IMR-90 (cell line): ENCODE measurements around the gene GABRG2. TPM values are rescaled to one million over a fixed set of nuclear protein-coding genes. Genes with fewer than 3 reads are reported as not detected.

Source experiments
- ATAC-seq: fragments of 200-7000 bp; cut with Tn5 transposase; 2 replicates; pipeline ENCODE4 v1.9.1; 2020; ENCODE audit warnings: low read depth, mild to moderate bottlenecking, moderate library complexity
- BruUV-seq: library from RNA; stranded (reverse); fragments of 400-500 nt; replicated peaks from 2 replicates; lab custom pipeline; 2021; lab: Mats Ljungman, UMichigan
- CTCF ChIA-PET: fragments of 300-600 bp; formaldehyde crosslinking; extraction: SDS; loops from one replicate; lab custom pipeline; 2021; ENCODE audit warnings: antibody characterized with exemption; lab: Yijun Ruan, JAX
- POLR2A ChIA-PET: fragments of 300-600 bp; sonication (Branson Sonifier 250); formaldehyde crosslinking; loops from one replicate; lab custom pipeline; 2022; ENCODE audit warnings: antibody characterized with exemption; ENCODE audit not compliant: unreplicated experiment; lab: Charles Lee
- DNase-seq: peaks from one replicate; pipeline ENCODE4 v3.0.0; 2013
- H2AFZ ChIP-seq: replicated peaks from 2 replicates; pipeline ENCODE3; 2013; ENCODE audit warnings: low read length, mild to moderate bottlenecking; ENCODE audit not compliant: poor library complexity
- H2AK5ac ChIP-seq: 2 replicates; pipeline ENCODE4 v1.6.1; 2013; ENCODE audit warnings: low read depth, low read length, inconsistent platforms
- H2AK9ac ChIP-seq: replicated peaks from 2 replicates; pipeline ENCODE3; 2013; ENCODE audit warnings: mild to moderate bottlenecking, low read depth, low read length, moderate library complexity; ENCODE audit not compliant: poor library complexity
- H2BK120ac ChIP-seq: 2 replicates; pipeline ENCODE4 v1.6.1; 2013; ENCODE audit warnings: low read depth, low read length, inconsistent platforms
- H2BK15ac ChIP-seq: 3 replicates; pipeline ENCODE4 v1.6.1; 2013; ENCODE audit warnings: low read depth, low read length, inconsistent platforms
- H2BK20ac ChIP-seq: 2 replicates; pipeline ENCODE4 v1.6.1; 2013; ENCODE audit warnings: low read depth, mild to moderate bottlenecking, inconsistent platforms, low read length, moderate library complexity
- H2BK5ac ChIP-seq: 2 replicates; pipeline ENCODE4 v1.6.1; 2013; ENCODE audit warnings: mild to moderate bottlenecking, low read depth, low read length, inconsistent platforms; ENCODE audit not compliant: poor library complexity, severe bottlenecking
- H3K14ac ChIP-seq: replicated peaks from 2 replicates; pipeline ENCODE4 v1.6.1; 2013; ENCODE audit warnings: low read depth, low read length, inconsistent platforms
- H3K18ac ChIP-seq: 2 replicates; pipeline ENCODE4 v1.6.1; 2013; ENCODE audit warnings: low read depth, low read length, control low read depth
- H3K23ac ChIP-seq: 2 replicates; pipeline ENCODE4 v1.6.1; 2013; ENCODE audit warnings: low read depth, low read length, inconsistent platforms
- H3K27ac ChIP-seq: 2 replicates; pipeline ENCODE4 v1.5.1; 2013; ENCODE audit warnings: mild to moderate bottlenecking, control low read depth, low read length; ENCODE audit not compliant: insufficient read depth
- H3K27me3 ChIP-seq: 2 replicates; pipeline ENCODE4 v1.6.1; 2013; ENCODE audit warnings: low read length; ENCODE audit not compliant: control insufficient read depth, insufficient read depth
- H3K36me3 ChIP-seq: 2 replicates; pipeline ENCODE4 v1.6.1; 2013; ENCODE audit warnings: low read length, mixed read lengths; ENCODE audit not compliant: control insufficient read depth, insufficient read depth
- H3K4ac ChIP-seq: 2 replicates; pipeline ENCODE4 v1.6.1; 2013; ENCODE audit warnings: low read depth, low read length, inconsistent platforms
- H3K4me1 ChIP-seq: 2 replicates; pipeline ENCODE4 v1.6.1; 2013; ENCODE audit warnings: low read length, mixed read lengths; ENCODE audit not compliant: control insufficient read depth, insufficient read depth
- H3K4me2 ChIP-seq: 2 replicates; pipeline ENCODE4 v1.6.1; 2013; ENCODE audit warnings: low read depth, mild to moderate bottlenecking, control low read depth, low read length, moderate library complexity
- H3K4me3 ChIP-seq: 2 replicates; pipeline ENCODE4 v1.5.1; 2013; ENCODE audit warnings: low read depth, mild to moderate bottlenecking, control low read depth, low read length, moderate library complexity; ENCODE audit not compliant: insufficient read depth
- H3K56ac ChIP-seq: 2 replicates; pipeline ENCODE4 v1.6.1; 2013; ENCODE audit warnings: low read length, inconsistent platforms; ENCODE audit not compliant: insufficient read depth; ENCODE audit errors: extremely low read depth
- H3K79me1 ChIP-seq, 2 experiments: 2 replicates each; pipeline ENCODE4 v1.6.1; 2013; ENCODE audit warnings: low read length in 2 of 2, inconsistent platforms in 1 of 2, low read depth in 1 of 2
- H3K9ac ChIP-seq: 2 replicates; pipeline ENCODE4 v1.6.1; 2013; ENCODE audit warnings: low read depth, low read length, control low read depth
- H3K9me1 ChIP-seq: 2 replicates; pipeline ENCODE4 v1.6.1; 2013; ENCODE audit warnings: low read length, inconsistent platforms; ENCODE audit not compliant: insufficient read depth
- H3K9me3 ChIP-seq: 2 replicates; pipeline ENCODE4 v1.6.1; 2013; ENCODE audit warnings: low read length; ENCODE audit not compliant: control insufficient read depth, insufficient read depth
- H4K20me1 ChIP-seq: 2 replicates; pipeline ENCODE4 v1.6.1; 2013; ENCODE audit warnings: low read length, inconsistent platforms; ENCODE audit not compliant: insufficient read depth
- H4K5ac ChIP-seq: 2 replicates; pipeline ENCODE4 v1.6.1; 2013; ENCODE audit warnings: mild to moderate bottlenecking, low read depth, low read length, control low read depth
- H4K8ac ChIP-seq, 2 experiments: 2 replicates each; pipeline ENCODE4 v1.6.1; 2013; ENCODE audit warnings: low read depth in 2 of 2, low read length in 2 of 2, control low read depth in 1 of 2, inconsistent platforms in 1 of 2
- H4K91ac ChIP-seq: 2 replicates; pipeline ENCODE4 v1.6.1; 2013; ENCODE audit warnings: low read depth, low read length, inconsistent platforms; ENCODE audit not compliant: insufficient read depth
- BHLHE40 ChIP-seq: fragments of 150-350 bp; IDR thresholded peaks from 2 replicates; pipeline ENCODE4 v1.6.1; 2016; ENCODE audit warnings: mild to moderate bottlenecking, low read depth, low read length
- CEBPB ChIP-seq: IDR thresholded peaks from 2 replicates; pipeline ENCODE4 v1.6.1; 2012; ENCODE audit warnings: low read depth, low read length, improper control_type of control experiment
- CHD1 ChIP-seq: IDR thresholded peaks from 2 replicates; pipeline ENCODE4 v1.6.1; 2012; ENCODE audit warnings: low read depth, low read length, improper control_type of control experiment
- FOS ChIP-seq: fragments of 150-350 bp; IDR thresholded peaks from 2 replicates; pipeline ENCODE4 v1.6.1; 2016; ENCODE audit warnings: low read depth, low read length
- MAFK ChIP-seq: IDR thresholded peaks from 2 replicates; pipeline ENCODE4 v1.6.1; 2012; ENCODE audit warnings: low read depth, low read length, improper control_type of control experiment
- MAZ ChIP-seq: IDR thresholded peaks from 2 replicates; pipeline ENCODE4 v1.6.1; 2012; ENCODE audit warnings: low read depth, mild to moderate bottlenecking, low read length, improper control_type of control experiment, moderate library complexity, borderline replicate concordance
- MXI1 ChIP-seq: IDR thresholded peaks from 2 replicates; pipeline ENCODE4 v1.6.1; 2012; ENCODE audit warnings: low read depth, mild to moderate bottlenecking, low read length, moderate library complexity, borderline replicate concordance
- NFE2L2 ChIP-seq: fragments of 150-350 bp; IDR thresholded peaks from 2 replicates; pipeline ENCODE4 v1.6.1; 2016; ENCODE audit warnings: low read depth, mild to moderate bottlenecking, low read length
- POLR2A ChIP-seq: IDR thresholded peaks from 2 replicates; pipeline ENCODE4 v1.6.1; 2012; ENCODE audit warnings: mild to moderate bottlenecking, low read depth, low read length
- RAD21 ChIP-seq: IDR thresholded peaks from 2 replicates; pipeline ENCODE4 v1.6.1; 2012; ENCODE audit warnings: low read length, improper control_type of control experiment
- RCOR1 ChIP-seq: IDR thresholded peaks from 2 replicates; pipeline ENCODE4 v1.6.1; 2012; ENCODE audit warnings: mild to moderate bottlenecking, low read length, improper control_type of control experiment; ENCODE audit not compliant: insufficient replicate concordance
- RFX5 ChIP-seq: IDR thresholded peaks from 2 replicates; pipeline ENCODE4 v1.8.0; 2012; ENCODE audit warnings: low read depth, mild to moderate bottlenecking, low read length, moderate library complexity
- SMC3 ChIP-seq: fragments of 150-350 bp; IDR thresholded peaks from 2 replicates; pipeline ENCODE4 v1.6.1; 2016; ENCODE audit warnings: low read depth, mild to moderate bottlenecking, antibody characterized with exemption, low read length, moderate library complexity
- WGBS, 2 experiments: methylation state at CpG; one replicate each; pipeline versions ENCODE4 v1.1.5 to v1.1.7; 2013; ENCODE audit warnings: missing lambda C conversion rate in 2 of 2; ENCODE audit not compliant: insufficient read length in 1 of 2; ENCODE audit errors: extremely low coverage in 2 of 2; 5-methylcytosine and 5-hydroxymethylcytosine counted together
- dilution Hi-C: fragments of 300-500 bp; cut with HindIII; formaldehyde crosslinking; loops from one replicate; pipeline ENCODE4 v1.14.3; 2018; ENCODE audit warnings: low sequenced_read_pairs; ENCODE audit not compliant: unreplicated experiment
- in situ Hi-C: fragments of 300-500 bp; cut with MboI; formaldehyde crosslinking; loops from 3 replicates; pipeline ENCODE4 v1.14.3; 2019; ENCODE audit warnings: low sequenced_read_pairs, inconsistent platforms, mixed read lengths
- intact Hi-C: fragments of 100-400 bp; cut with micrococcal nuclease; formaldehyde crosslinking; loops from 2 replicates; pipeline ENCODE4 v1.10.0; 2022
- polyA plus RNA-seq, 3 experiments: library from polyadenylated mRNA; depleted of rRNA; stranded (reverse); fragments of >200 nt; gene quantifications; 2 replicates each; pipeline ENCODE4 v1.2.3, GENCODE V29; 2012; ENCODE audit warnings: low replicate concordance in 1 of 3
- total RNA-seq: library from RNA; depleted of rRNA; stranded (reverse); fragments of >200 nt; gene quantifications from 2 replicates; pipeline ENCODE4 v1.2.3, GENCODE V29; 2012
- TF ChIP-seq, protein P1 (sequence below): fragments of 150-350 bp; IDR thresholded peaks from 2 replicates; pipeline ENCODE4 v1.6.1; 2016; ENCODE audit warnings: low read depth, mild to moderate bottlenecking, low read length, moderate library complexity, borderline replicate concordance
- TF ChIP-seq, protein P2 (sequence below): fragments of 150-350 bp; IDR thresholded peaks from 2 replicates; pipeline ENCODE4 v1.6.1; 2017; ENCODE audit warnings: mild to moderate bottlenecking, antibody characterized with exemption, low read length, low read depth
- TF ChIP-seq, protein P3 (sequence below): conservative IDR thresholded peaks from 2 replicates; pipeline ENCODE4 v1.5.1; 2012; ENCODE audit warnings: mild to moderate bottlenecking, low read depth, low read length, improper control_type of control experiment

GABRG2 gene
- total and polyA plus RNA-seq, 2 of the 4 experiments (the other 2 are of a cell fraction): not detected

DNA sequence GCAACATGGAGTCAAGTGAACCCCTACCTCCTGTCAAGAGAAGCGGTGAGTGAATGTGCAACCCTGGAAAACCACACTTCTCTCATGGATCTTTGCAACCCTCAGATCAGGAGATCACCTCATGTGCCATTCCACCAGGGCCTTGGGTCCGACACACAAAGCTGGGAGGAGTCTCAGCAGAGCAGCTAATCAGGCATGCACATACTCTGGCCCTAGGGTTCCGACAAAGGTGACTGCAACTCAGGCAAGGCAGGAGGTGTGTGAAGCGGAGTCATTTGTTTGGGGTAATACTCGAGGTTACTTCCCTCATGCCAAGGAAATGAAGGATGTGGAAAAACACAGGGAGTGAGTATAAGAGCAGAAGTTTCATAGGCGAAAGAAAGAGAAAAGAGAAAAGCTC is 96.1 kb downstream of the GABRG2 start:
- dilution Hi-C loops (no loop called here), intact Hi-C loops (no loop called here), in situ Hi-C loops (no loop called here)
- Histone ChIP-seq H4K91ac (no peak overlapping the region), H4K20me1 (no peaks in the 10 kb centered on the region), H3K4me3 (no peak overlapping the region), H2AK9ac (no peak overlapping the region), H3K4me1 (no peaks in the 10 kb centered on the region), H3K79me1 (no peaks in the 10 kb centered on the region), H2BK5ac (no peak overlapping the region), H3K23ac (no peak overlapping the region), H3K9ac (no peak overlapping the region), H2BK15ac (no peak overlapping the region), H3K36me3 (no peaks in the 10 kb centered on the region), H3K18ac (no peak overlapping the region), H3K4me2 (no peak overlapping the region), H3K14ac (no peak overlapping the region), H3K27me3 (no peaks in the 10 kb centered on the region), H3K9me3 (peaks cover 22% of the 10 kb centered on the region), H2BK120ac (no peak overlapping the region), H4K5ac (no peak overlapping the region), H3K4ac (no peak overlapping the region), H2AFZ (no peak overlapping the region), H2BK20ac (no peak overlapping the region), H3K27ac (no peak overlapping the region), H3K9me1 (no peaks in the 10 kb centered on the region), H3K56ac (no peak overlapping the region), H4K8ac (no peak overlapping the region), H2AK5ac (no peak overlapping the region)
- 80% methylated on average over 1 of the region's 6 CpGs; no CpG with 5 or more reads in 1 of the 2 experiments for WGBS, 2 experiments
- DNase-seq: no peak
- BruUV-seq: no TSS peak
- TF ChIP-seq RAD21: no peak
- TF ChIP-seq, protein P1, sequence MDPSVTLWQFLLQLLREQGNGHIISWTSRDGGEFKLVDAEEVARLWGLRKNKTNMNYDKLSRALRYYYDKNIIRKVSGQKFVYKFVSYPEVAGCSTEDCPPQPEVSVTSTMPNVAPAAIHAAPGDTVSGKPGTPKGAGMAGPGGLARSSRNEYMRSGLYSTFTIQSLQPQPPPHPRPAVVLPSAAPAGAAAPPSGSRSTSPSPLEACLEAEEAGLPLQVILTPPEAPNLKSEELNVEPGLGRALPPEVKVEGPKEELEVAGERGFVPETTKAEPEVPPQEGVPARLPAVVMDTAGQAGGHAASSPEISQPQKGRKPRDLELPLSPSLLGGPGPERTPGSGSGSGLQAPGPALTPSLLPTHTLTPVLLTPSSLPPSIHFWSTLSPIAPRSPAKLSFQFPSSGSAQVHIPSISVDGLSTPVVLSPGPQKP: no peak
- TF ChIP-seq POLR2A: no peak
- no peak for TF ChIP-seq BHLHE40
- TF ChIP-seq MAFK: no peak
- TF ChIP-seq RFX5: no peak
- TF ChIP-seq CHD1: no peak
- TF ChIP-seq, protein P2, sequence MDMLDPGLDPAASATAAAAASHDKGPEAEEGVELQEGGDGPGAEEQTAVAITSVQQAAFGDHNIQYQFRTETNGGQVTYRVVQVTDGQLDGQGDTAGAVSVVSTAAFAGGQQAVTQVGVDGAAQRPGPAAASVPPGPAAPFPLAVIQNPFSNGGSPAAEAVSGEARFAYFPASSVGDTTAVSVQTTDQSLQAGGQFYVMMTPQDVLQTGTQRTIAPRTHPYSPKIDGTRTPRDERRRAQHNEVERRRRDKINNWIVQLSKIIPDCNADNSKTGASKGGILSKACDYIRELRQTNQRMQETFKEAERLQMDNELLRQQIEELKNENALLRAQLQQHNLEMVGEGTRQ: no peak
- no peak for TF ChIP-seq MXI1
- no peak for TF ChIP-seq CEBPB
- no peak for TF ChIP-seq FOS
- no peak for TF ChIP-seq RCOR1
- no peak for TF ChIP-seq MAZ
- no peak for TF ChIP-seq SMC3
- no peak for TF ChIP-seq NFE2L2
- TF ChIP-seq, protein P3, sequence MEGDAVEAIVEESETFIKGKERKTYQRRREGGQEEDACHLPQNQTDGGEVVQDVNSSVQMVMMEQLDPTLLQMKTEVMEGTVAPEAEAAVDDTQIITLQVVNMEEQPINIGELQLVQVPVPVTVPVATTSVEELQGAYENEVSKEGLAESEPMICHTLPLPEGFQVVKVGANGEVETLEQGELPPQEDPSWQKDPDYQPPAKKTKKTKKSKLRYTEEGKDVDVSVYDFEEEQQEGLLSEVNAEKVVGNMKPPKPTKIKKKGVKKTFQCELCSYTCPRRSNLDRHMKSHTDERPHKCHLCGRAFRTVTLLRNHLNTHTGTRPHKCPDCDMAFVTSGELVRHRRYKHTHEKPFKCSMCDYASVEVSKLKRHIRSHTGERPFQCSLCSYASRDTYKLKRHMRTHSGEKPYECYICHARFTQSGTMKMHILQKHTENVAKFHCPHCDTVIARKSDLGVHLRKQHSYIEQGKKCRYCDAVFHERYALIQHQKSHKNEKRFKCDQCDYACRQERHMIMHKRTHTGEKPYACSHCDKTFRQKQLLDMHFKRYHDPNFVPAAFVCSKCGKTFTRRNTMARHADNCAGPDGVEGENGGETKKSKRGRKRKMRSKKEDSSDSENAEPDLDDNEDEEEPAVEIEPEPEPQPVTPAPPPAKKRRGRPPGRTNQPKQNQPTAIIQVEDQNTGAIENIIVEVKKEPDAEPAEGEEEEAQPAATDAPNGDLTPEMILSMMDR: no peak
- ATAC-seq: no peak
- ChIA-PET POLR2A (no interaction called here), CTCF (no interaction called here)
